Measurements from ENCODE around the gene GIGYF1. TPM values are rescaled to one million over a fixed set of nuclear protein-coding genes. Genes with fewer than 3 reads are reported as not detected.

Gene GIGYF1
- total and polyA plus RNA-seq, 2 of the 8 experiments (the other 6 are each of a cell fraction or from before 2014, with no cell fraction given): 24.1 to 99.3 TPM

DNA sequence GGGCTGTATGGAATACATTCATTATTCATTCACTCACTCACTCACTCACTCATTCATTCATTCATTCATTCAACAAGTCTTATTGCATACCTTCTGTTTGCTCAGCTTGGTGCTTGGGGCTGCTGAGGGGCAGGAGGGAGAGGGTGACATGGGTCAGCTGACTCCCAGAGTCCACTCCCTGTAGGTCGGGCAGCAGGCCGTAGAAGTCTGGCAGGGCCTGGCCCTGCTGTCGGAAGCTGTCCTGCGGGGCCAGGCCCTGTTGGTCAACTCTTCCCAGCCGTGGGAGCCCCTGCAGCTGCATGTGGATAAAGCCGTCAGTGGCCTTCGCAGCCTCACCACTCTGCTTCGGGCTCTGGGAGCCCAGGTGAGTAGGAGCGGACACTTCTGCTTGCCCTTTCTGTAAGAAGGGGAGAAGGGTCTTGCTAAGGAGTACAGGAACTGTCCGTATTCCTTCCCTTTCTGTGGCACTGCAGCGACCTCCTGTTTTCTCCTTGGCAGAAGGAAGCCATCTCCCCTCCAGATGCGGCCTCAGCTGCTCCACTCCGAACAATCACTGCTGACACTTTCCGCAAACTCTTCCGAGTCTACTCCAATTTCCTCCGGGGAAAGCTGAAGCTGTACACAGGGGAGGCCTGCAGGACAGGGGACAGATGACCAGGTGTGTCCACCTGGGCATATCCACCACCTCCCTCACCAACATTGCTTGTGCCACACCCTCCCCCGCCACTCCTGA, 28.6 kb upstream of the GIGYF1 start (continued):
- TF ChIP-seq, protein P1, sequence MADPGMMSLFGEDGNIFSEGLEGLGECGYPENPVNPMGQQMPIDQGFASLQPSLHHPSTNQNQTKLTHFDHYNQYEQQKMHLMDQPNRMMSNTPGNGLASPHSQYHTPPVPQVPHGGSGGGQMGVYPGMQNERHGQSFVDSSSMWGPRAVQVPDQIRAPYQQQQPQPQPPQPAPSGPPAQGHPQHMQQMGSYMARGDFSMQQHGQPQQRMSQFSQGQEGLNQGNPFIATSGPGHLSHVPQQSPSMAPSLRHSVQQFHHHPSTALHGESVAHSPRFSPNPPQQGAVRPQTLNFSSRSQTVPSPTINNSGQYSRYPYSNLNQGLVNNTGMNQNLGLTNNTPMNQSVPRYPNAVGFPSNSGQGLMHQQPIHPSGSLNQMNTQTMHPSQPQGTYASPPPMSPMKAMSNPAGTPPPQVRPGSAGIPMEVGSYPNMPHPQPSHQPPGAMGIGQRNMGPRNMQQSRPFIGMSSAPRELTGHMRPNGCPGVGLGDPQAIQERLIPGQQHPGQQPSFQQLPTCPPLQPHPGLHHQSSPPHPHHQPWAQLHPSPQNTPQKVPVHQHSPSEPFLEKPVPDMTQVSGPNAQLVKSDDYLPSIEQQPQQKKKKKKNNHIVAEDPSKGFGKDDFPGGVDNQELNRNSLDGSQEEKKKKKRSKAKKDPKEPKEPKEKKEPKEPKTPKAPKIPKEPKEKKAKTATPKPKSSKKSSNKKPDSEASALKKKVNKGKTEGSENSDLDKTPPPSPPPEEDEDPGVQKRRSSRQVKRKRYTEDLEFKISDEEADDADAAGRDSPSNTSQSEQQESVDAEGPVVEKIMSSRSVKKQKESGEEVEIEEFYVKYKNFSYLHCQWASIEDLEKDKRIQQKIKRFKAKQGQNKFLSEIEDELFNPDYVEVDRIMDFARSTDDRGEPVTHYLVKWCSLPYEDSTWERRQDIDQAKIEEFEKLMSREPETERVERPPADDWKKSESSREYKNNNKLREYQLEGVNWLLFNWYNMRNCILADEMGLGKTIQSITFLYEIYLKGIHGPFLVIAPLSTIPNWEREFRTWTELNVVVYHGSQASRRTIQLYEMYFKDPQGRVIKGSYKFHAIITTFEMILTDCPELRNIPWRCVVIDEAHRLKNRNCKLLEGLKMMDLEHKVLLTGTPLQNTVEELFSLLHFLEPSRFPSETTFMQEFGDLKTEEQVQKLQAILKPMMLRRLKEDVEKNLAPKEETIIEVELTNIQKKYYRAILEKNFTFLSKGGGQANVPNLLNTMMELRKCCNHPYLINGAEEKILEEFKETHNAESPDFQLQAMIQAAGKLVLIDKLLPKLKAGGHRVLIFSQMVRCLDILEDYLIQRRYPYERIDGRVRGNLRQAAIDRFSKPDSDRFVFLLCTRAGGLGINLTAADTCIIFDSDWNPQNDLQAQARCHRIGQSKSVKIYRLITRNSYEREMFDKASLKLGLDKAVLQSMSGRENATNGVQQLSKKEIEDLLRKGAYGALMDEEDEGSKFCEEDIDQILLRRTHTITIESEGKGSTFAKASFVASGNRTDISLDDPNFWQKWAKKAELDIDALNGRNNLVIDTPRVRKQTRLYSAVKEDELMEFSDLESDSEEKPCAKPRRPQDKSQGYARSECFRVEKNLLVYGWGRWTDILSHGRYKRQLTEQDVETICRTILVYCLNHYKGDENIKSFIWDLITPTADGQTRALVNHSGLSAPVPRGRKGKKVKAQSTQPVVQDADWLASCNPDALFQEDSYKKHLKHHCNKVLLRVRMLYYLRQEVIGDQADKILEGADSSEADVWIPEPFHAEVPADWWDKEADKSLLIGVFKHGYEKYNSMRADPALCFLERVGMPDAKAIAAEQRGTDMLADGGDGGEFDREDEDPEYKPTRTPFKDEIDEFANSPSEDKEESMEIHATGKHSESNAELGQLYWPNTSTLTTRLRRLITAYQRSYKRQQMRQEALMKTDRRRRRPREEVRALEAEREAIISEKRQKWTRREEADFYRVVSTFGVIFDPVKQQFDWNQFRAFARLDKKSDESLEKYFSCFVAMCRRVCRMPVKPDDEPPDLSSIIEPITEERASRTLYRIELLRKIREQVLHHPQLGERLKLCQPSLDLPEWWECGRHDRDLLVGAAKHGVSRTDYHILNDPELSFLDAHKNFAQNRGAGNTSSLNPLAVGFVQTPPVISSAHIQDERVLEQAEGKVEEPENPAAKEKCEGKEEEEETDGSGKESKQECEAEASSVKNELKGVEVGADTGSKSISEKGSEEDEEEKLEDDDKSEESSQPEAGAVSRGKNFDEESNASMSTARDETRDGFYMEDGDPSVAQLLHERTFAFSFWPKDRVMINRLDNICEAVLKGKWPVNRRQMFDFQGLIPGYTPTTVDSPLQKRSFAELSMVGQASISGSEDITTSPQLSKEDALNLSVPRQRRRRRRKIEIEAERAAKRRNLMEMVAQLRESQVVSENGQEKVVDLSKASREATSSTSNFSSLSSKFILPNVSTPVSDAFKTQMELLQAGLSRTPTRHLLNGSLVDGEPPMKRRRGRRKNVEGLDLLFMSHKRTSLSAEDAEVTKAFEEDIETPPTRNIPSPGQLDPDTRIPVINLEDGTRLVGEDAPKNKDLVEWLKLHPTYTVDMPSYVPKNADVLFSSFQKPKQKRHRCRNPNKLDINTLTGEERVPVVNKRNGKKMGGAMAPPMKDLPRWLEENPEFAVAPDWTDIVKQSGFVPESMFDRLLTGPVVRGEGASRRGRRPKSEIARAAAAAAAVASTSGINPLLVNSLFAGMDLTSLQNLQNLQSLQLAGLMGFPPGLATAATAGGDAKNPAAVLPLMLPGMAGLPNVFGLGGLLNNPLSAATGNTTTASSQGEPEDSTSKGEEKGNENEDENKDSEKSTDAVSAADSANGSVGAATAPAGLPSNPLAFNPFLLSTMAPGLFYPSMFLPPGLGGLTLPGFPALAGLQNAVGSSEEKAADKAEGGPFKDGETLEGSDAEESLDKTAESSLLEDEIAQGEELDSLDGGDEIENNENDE (IDR thresholded peaks at IDR 0.05; ENCODE audit: insufficient replicate concordance, low read length): no peak

All from H1 (cell line).